ENCODE measurements around the gene ARFGEF2. TPM values are rescaled to one million over a fixed set of nuclear protein-coding genes. Genes with fewer than 3 reads are reported as not detected.

ARFGEF2 gene
- polyA plus RNA-seq, 1 donor (not counting 4 experiments of a cell fraction or from before 2014, with no cell fraction given) = 19.2 TPM

DNA sequence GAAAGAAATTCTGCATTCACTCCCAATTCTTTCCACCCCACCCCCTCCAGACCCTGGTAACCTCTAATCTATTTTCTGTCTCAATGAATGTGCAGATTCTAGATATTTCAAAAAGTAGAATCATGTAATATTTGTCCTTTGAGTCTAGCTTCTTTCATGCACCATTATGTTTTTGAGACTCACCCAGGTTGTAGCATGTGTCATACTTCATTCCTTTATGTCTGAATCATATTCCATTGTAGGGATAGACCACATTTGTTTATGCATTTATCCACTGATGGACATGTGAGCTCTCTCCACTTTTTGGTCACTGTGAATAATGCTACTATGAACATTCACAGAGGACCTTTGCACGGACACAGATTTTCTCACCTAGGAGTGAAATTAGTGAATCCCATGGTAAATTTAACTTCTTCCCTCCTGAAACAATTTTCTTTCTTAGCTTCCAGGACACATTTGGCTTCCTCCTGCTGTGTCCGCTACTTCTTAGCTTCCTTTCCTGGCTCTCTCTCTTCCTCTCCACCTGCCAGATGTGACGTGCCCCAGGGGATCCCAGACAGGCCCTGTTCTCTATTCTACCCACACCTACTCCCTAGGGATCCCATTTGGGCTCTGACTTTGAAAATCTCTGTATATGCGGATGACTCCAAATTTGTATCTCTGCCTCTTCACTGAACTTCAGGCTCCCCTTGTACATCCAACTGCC, 24.1 kb upstream of the ARFGEF2 start:
- no peaks in the 10 kb centered on the region for H4K20me1 ChIP-seq (ENCODE audit: control insufficient read depth, extremely low read depth, insufficient read depth, low read length)
- DNase-seq (ENCODE audit: low read depth, low spot score) (peak; percentile 36), FAIRE-seq (no peak)
- H3K79me2 ChIP-seq (ENCODE audit: control insufficient read depth, insufficient read depth, low read length) = no peaks in the 10 kb centered on the region
- no peak overlapping the region for H2AFZ ChIP-seq (ENCODE audit: control insufficient read depth, low read length)
- TF ChIP-seq EZH2 (IDR thresholded peaks at IDR 0.05; ENCODE audit: low read length) = no peak
- TF ChIP-seq, protein P1, sequence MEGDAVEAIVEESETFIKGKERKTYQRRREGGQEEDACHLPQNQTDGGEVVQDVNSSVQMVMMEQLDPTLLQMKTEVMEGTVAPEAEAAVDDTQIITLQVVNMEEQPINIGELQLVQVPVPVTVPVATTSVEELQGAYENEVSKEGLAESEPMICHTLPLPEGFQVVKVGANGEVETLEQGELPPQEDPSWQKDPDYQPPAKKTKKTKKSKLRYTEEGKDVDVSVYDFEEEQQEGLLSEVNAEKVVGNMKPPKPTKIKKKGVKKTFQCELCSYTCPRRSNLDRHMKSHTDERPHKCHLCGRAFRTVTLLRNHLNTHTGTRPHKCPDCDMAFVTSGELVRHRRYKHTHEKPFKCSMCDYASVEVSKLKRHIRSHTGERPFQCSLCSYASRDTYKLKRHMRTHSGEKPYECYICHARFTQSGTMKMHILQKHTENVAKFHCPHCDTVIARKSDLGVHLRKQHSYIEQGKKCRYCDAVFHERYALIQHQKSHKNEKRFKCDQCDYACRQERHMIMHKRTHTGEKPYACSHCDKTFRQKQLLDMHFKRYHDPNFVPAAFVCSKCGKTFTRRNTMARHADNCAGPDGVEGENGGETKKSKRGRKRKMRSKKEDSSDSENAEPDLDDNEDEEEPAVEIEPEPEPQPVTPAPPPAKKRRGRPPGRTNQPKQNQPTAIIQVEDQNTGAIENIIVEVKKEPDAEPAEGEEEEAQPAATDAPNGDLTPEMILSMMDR (optimal IDR thresholded peaks at IDR 0.05 in 1 of 3, IDR thresholded peaks at IDR 0.05 in 1 of 3, conservative IDR thresholded peaks at IDR 0.05 in 1 of 3; ENCODE audit: extremely low read depth in 1 of 3, insufficient read depth in 2 of 3, low read length in 3 of 3) = no peak
- peak overlapping the region; percentile 39 for H3K27ac ChIP-seq (ENCODE audit: control insufficient read depth, insufficient read depth, low read length)
- no peak overlapping the region for H3K4me3 ChIP-seq (ENCODE audit: control insufficient read depth in 2 of 3, extremely low read depth in 1 of 3, insufficient read depth in 2 of 3, low read depth in 1 of 3, low read length in 3 of 3)
- H3K36me3 ChIP-seq (ENCODE audit: control insufficient read depth in 2 of 2, extremely low read depth in 1 of 2, insufficient read depth in 2 of 2, low read length in 2 of 2) = no peaks in the 10 kb centered on the region
- peak overlapping the region; percentile 60 for H3K4me2 ChIP-seq (ENCODE audit: control insufficient read depth, extremely low read depth, insufficient read depth, low read depth, low read length)
- H3K9ac ChIP-seq (ENCODE audit: control insufficient read depth, extremely low read depth, insufficient read depth, low read length) = no peak overlapping the region
- dilution Hi-C loops (cut with MboI; ENCODE audit: extremely low pct_ligation_motif_present, low sequenced_read_pairs) = no loop called here
- peaks cover 3% of the 10 kb centered on the region for H3K9me3 ChIP-seq (ENCODE audit: control insufficient read depth, low read depth, low read length)
- H3K27me3 ChIP-seq (ENCODE audit: control insufficient read depth, extremely low read depth, insufficient read depth, low read length) = peaks cover 5% of the 10 kb centered on the region
- H3K4me1 ChIP-seq (ENCODE audit: control insufficient read depth, extremely low read depth, insufficient read depth, low read length) = peaks cover 13% of the 10 kb centered on the region
- no peaks in the 10 kb centered on the region for H3K9me1 ChIP-seq (ENCODE audit: control insufficient read depth, extremely low read depth, insufficient read depth, low read length)

DNA sequence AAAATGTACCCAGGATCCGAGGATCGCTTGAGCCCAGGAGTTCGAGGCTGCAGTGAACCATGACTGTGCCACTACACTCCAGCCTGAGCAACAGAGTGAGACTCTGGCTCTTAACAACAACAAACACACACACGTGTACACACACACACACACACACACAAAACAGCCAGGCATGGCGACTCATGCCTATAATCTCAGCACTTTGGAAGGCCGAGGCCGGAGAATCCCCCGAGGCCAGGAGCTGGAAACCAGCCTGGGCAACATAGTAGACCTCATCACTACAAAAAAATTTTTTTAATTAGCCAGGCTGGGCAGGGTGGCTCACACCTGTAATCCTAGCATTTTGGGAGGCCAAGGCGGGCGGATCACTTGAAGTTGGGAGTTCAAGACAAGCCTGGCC, 23.3 kb upstream of the ARFGEF2 start:
- H4K20me1 ChIP-seq (ENCODE audit: control insufficient read depth, extremely low read depth, insufficient read depth, low read length) = no peaks in the 10 kb centered on the region
- no peak overlapping the region for H3K27ac ChIP-seq (ENCODE audit: control insufficient read depth, insufficient read depth, low read length)
- dilution Hi-C loops (cut with MboI; ENCODE audit: extremely low pct_ligation_motif_present, low sequenced_read_pairs) = no loop called here

More for the DNA sequence above, 23.3 kb upstream of the ARFGEF2 start:
- H2AFZ ChIP-seq (ENCODE audit: control insufficient read depth, low read length) = no peak overlapping the region
- peaks cover 3% of the 10 kb centered on the region for H3K9me3 ChIP-seq (ENCODE audit: control insufficient read depth, low read depth, low read length)
- peaks cover 13% of the 10 kb centered on the region for H3K4me1 ChIP-seq (ENCODE audit: control insufficient read depth, extremely low read depth, insufficient read depth, low read length)
- no peak overlapping the region for H3K4me3 ChIP-seq (ENCODE audit: control insufficient read depth in 2 of 3, extremely low read depth in 1 of 3, insufficient read depth in 2 of 3, low read depth in 1 of 3, low read length in 3 of 3)
- no peaks in the 10 kb centered on the region for H3K36me3 ChIP-seq (ENCODE audit: control insufficient read depth in 2 of 2, extremely low read depth in 1 of 2, insufficient read depth in 2 of 2, low read length in 2 of 2)
- H3K9me1 ChIP-seq (ENCODE audit: control insufficient read depth, extremely low read depth, insufficient read depth, low read length) = no peaks in the 10 kb centered on the region
- no peaks in the 10 kb centered on the region for H3K79me2 ChIP-seq (ENCODE audit: control insufficient read depth, insufficient read depth, low read length)
- no peak overlapping the region for H3K9ac ChIP-seq (ENCODE audit: control insufficient read depth, extremely low read depth, insufficient read depth, low read length)
- DNase-seq (ENCODE audit: low read depth, low spot score) (no peak), FAIRE-seq (no peak)
- H3K4me2 ChIP-seq (ENCODE audit: control insufficient read depth, extremely low read depth, insufficient read depth, low read depth, low read length) = peak overlapping the region; percentile 60
- no peaks in the 10 kb centered on the region for H3K27me3 ChIP-seq (ENCODE audit: control insufficient read depth, extremely low read depth, insufficient read depth, low read length)
- TF ChIP-seq, protein P1 (optimal IDR thresholded peaks at IDR 0.05 in 1 of 3, IDR thresholded peaks at IDR 0.05 in 1 of 3, conservative IDR thresholded peaks at IDR 0.05 in 1 of 3; ENCODE audit: extremely low read depth in 1 of 3, insufficient read depth in 2 of 3, low read length in 3 of 3) = no peak
- TF ChIP-seq EZH2 (IDR thresholded peaks at IDR 0.05; ENCODE audit: low read length) = no peak

All from keratinocyte (primary cell).